Measurements from ENCODE around the gene ERI2.
A peak's percentile ranks its signal among the peaks of the same experiment; 100 is the strongest.
"Not testable (repeated sequence)": the region's sequence is repeated elsewhere in the genome, so short reads cannot be mapped to it uniquely, and the experiment has no call there.

ERI2 gene

DNA sequence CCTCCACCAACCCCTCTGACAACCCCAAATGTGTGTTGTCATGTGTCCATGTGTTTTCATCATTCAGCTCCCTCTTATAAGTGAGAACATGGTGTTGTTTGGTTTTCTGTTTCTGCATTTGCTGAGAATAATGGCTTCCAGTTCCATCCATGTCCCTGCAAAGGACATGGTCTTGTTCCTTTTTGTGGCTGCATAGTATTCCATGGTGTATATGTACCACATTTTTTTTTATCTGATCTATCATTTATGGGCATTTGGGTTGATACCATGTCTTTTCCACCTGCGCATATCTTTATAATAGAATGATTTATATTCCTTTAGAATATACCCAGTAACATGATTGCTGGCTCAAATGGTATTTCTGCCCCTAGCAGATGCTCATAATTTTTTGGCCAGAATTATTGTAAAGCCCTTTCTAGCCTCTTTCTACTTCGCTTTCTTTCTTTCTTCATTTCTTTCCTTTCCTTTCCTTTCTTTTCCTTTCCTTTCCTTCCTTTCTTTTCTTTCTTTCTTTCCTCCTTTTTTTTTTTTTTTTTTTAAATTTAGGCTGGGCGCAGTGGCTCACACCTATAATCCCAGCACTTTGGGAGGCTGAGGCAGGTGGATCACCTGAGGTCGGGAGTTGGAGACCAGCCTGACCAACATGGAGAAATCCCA, 12.8 kb upstream of the ERI2 start:
- no peak for DNase-seq (ENCODE audit: low read depth)

GRCh38 chr16:20814784-20815183, 8.5 kb upstream of the ERI2 start:
- no peak for DNase-seq (ENCODE audit: low read depth)

- DNase-seq (ENCODE audit: low read depth): no peak
These were observed 6.2 kb upstream of the ERI2 start for GRCh38 chr16:20812510-20812909.

GRCh38 chr16:20811889-20812439, 5.7 kb upstream of the ERI2 start:
- no peak for DNase-seq (ENCODE audit: low read depth)

DNA sequence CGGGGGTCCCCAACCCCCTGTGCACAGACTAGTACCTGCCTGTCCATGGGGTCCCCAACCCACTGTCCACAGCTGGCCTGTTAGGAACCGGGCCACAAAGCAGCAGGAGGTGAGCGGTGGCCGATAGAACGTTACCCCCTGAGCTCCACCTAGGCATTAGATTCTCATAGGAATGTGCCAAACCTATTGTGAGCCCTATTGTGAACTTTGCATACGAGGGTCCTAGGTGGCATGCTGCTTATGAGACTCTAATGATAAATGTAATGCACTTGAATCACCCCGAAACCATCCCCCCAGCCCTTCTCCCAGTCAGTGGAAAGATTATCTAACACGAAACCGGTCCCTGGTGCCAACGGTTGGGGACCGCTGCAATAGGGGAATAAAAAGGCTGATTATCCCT, 1.6 kb upstream of the ERI2 start:
- DNase-seq (ENCODE audit: low read depth): no peak

DNA sequence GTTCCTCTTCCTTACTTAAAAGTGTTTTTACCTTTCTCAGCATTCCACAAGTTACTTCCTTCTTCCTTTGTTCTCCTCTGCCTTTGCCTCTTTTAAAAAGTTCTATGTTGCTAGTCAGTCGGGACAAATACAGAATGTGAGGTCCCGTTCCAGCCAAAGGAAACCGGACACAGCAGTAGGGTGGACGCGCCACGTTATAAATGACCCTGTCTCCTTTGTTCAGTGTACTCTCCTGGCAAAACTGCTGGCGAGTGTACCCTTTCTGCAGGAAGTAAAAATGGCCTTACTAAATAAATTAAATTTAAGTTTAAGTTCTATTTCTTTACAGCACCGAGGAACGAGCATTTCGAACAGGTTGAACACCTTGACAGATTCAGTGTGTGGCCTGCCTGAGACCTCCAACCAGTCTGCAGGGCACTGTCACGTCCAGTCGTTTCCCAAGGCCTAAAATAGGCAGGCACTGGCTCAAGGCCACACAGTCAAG, 546 bp downstream of the ERI2 start:
- not testable (repeated sequence) for DNase-seq (ENCODE audit: low read depth)

- no peak for DNase-seq (ENCODE audit: low read depth)
These were observed 2.6 kb downstream of the ERI2 start for GRCh38 chr16:20803561-20804214.

GRCh38 chr16:20803192-20803560, 3.1 kb downstream of the ERI2 start:
- no peak for DNase-seq (ENCODE audit: low read depth)

DNA sequence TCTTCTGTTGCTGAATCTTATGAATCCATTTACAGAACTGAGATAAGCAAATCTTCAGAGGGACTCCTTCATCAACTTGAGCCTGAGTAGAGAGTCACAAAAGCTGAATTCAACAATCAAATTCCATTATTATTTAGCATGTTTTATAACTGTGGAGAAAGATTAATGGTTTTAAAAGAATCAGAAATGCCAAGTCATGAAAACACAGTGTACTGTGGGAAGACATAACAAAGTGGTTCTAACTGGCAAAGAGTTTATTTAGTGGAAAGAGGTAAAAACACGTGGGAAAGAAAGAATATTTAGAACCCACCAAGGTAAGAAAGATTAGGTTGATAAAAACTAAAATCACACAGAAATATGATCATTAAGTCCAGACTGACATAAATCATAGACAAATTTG, 5.0 kb downstream of the ERI2 start:
- DNase-seq (ENCODE audit: low read depth): no peak

DNA sequence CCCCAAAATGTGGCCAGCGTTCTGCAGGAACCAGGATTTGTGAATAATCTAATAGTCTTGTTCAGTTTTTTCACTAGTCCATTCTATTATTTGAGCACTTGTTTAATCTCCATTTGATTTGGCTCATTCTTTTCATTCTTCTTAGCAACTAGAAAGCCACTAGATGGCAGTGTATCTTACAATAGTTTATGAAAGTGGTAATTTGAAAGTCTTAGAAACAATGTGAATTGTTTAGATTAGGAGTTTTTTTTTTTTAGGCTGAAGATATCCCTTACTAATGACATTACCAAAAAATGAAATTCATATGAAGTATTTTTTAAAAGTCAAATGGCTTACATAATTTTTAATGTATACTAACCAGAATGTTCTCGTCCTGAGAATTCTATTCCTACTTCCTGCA, 6.7 kb downstream of the ERI2 start:
- no peak for DNase-seq (ENCODE audit: low read depth)

GRCh38 chr16:20798364-20798763, 7.9 kb downstream of the ERI2 start:
- no peak for DNase-seq (ENCODE audit: low read depth)

DNA sequence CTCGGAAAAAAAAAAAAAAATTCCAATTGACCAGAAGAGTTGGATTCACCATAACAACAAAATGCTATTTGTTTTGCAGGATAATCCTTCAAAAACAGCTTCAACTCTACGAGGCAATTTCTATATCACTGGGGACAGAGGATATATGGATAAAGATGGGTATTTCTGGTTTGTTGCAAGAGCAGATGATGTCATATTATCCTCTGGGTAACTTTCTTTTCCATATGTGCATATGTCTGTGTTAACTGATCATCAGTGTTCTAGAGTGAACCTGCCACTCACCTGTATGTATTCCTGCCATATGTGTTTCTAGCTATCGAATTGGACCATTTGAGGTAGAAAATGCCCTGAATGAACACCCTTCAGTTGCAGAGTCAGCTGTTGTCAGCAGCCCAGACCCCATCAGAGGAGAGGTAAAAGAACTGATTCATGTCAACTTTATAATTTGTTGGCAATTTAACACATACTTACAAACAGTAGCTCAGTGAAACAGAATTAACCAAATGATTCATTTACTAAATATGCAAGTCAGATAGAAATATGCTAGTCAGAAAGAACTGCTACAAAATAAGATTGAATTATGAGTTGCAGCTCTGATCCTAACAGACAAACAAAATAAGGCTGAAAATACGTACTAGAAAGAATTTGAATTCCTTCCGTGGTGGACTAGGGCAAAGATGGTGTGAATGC, 14.2 kb downstream of the ERI2 start:
- no peak for DNase-seq (ENCODE audit: low read depth)

GRCh38 chr16:20789130-20789529, 17.1 kb downstream of the ERI2 start:
- DNase-seq (ENCODE audit: low read depth): no peak

DNA sequence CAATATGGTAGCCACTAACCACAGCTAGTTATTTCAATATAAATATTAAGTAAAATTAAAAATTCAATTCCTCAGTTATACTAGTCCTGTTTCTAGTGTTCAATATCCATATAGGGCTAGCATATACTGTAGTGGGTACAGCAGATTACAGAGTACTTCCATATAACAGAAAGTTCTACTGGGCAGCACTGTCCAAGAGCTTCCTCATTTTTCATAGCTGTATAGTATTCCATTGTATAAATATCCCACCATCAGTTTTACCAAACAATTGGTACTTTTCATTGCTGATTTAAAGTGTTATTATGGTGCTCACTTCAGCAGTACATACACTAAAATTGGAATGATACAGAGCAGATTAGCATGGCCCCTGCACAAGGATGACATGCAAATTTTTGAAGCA, 22.1 kb downstream of the ERI2 start:
- DNase-seq (ENCODE audit: low read depth): no peak

- no peak for DNase-seq (ENCODE audit: low read depth)
These were observed 23.8 kb downstream of the ERI2 start for GRCh38 chr16:20782470-20782869.

GRCh38 chr16:20781697-20782096, 24.6 kb downstream of the ERI2 start:
- DNase-seq (ENCODE audit: low read depth): no peak

GRCh38 chr16:20774703-20775362, 31.4 kb downstream of the ERI2 start:
- peak; percentile 19 for DNase-seq (ENCODE audit: low read depth)

GRCh38 chr16:20773679-20774078, 32.6 kb downstream of the ERI2 start:
- DNase-seq (ENCODE audit: low read depth): no peak

GRCh38 chr16:20768818-20769217, 37.5 kb downstream of the ERI2 start:
- no peak for DNase-seq (ENCODE audit: low read depth)

DNA sequence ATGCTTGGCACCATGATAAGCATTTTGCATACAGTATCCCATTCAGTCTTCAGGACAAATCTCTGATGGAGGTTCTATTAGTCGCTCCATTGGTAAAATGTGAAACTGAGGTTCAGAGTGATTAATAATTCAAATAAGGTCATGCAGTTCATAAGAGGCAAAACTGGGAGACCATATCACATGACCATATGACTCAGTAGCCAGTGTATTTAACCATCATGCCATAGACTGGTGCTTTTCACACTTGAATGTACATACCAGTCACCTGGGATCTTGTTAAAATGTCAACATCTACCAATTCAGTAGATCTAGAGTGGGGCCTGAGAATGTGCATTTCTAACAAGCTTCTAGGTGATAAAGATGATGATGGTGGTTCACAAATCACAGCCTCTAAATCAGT, 38.2 kb downstream of the ERI2 start:
- DNase-seq (ENCODE audit: low read depth): no peak

DNA sequence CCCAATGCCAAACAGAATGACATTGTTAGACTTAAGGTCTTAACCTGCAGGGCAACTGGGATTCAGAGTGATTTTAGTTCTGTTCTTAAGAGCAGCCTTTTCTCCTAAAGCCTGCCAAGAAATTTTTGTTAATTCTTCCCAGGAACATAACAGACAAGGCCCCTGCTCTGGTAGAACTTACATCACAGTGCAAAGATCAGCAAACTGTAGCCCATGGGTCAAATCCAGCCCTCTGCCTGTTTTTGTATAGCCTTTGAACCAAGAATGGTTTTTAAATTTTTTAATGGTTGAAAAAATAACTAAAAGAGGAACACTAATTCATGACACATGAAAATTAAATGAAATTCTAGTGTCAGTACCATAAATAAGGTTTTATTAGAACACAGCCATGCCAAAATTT, 38.7 kb downstream of the ERI2 start:
- DNase-seq (ENCODE audit: low read depth): no peak

GRCh38 chr16:20766294-20766693, 40.0 kb downstream of the ERI2 start:
- no peak for DNase-seq (ENCODE audit: low read depth)

- no peak for DNase-seq (ENCODE audit: low read depth)
These were observed 40.5 kb downstream of the ERI2 start for GRCh38 chr16:20765732-20766131.

All from stimulated activated CD8-positive, alpha-beta memory T cell treated with anti-CD3 and anti-CD28 coated beads, Interleukin-15, amount 100 ng/mL, for 24 hours (primary cell).